Liver (tissue), 9 donors: ENCODE results near the gene MORN3. TPM values are rescaled to one million over a fixed set of nuclear protein-coding genes. Genes with fewer than 3 reads are reported as not detected.
"Not testable (repeated sequence)": the region's sequence is repeated elsewhere in the genome, so short reads cannot be mapped to it uniquely, and the experiment has no call there.

Experiments
- DNase-seq: peaks from one replicate; pipeline ENCODE4 v3.0.0-alpha.2; 2017; ENCODE audit warnings: low spot score
- H3K27ac ChIP-seq, 2 donors: one replicate each; pipeline ENCODE4 v1.7.0; 2013; ENCODE audit warnings: inconsistent platforms in 2 of 2, low read length in 2 of 2, control low read depth in 1 of 2, low read depth in 1 of 2, mild to moderate bottlenecking in 1 of 2
- H3K27me3 ChIP-seq, 4 donors: one replicate each; pipeline versions ENCODE4 v1.6.1 to v1.7.0; 2013; ENCODE audit warnings: low read length in 3 of 4, inconsistent platforms in 1 of 4, mild to moderate bottlenecking in 1 of 4, moderate library complexity in 1 of 4; ENCODE audit not compliant: control insufficient read depth in 4 of 4, insufficient read depth in 4 of 4
- H3K36me3 ChIP-seq, 4 donors: one replicate each; pipeline versions ENCODE4 v1.6.1 to v1.7.0; 2013; ENCODE audit warnings: low read length in 3 of 4, mild to moderate bottlenecking in 3 of 4, low read depth in 1 of 4, moderate library complexity in 1 of 4; ENCODE audit not compliant: control insufficient read depth in 4 of 4, insufficient read depth in 3 of 4
- H3K4me1 ChIP-seq, 4 donors: one replicate each; pipeline versions ENCODE4 v1.6.1 to v1.7.0; 2013; ENCODE audit warnings: low read length in 3 of 4, mild to moderate bottlenecking in 3 of 4, moderate library complexity in 1 of 4; ENCODE audit not compliant: control insufficient read depth in 4 of 4, insufficient read depth in 4 of 4
- H3K4me3 ChIP-seq, 3 donors: one replicate each; pipeline versions ENCODE4 v1.6.1 to v1.7.0; 2013; ENCODE audit warnings: low read length in 3 of 3, control low read depth in 1 of 3, low read depth in 1 of 3, mild to moderate bottlenecking in 1 of 3
- H3K9ac ChIP-seq, 2 donors: one replicate each; pipeline ENCODE4 v1.7.0; 2013; ENCODE audit warnings: low read length in 2 of 2, mild to moderate bottlenecking in 2 of 2, moderate library complexity in 2 of 2, control low read depth in 1 of 2, low read depth in 1 of 2
- H3K9me3 ChIP-seq, 4 donors: one replicate each; pipeline versions ENCODE4 v1.6.1 to v1.7.0; 2013; ENCODE audit warnings: low read length in 3 of 4; ENCODE audit not compliant: control insufficient read depth in 4 of 4
- CTCF ChIP-seq: fragments of 150-350 bp; IDR thresholded peaks from 2 replicates; pipeline ENCODE4 v1.5.1; 2017; ENCODE audit warnings: improper control_type of control experiment, low read depth, low read length; ENCODE audit not compliant: missing input control
- FOXA1 ChIP-seq: IDR thresholded peaks from 2 replicates; pipeline ENCODE4 v1.6.1; 2016; ENCODE audit warnings: antibody characterized with exemption
- FOXA2 ChIP-seq: IDR thresholded peaks from 2 replicates; pipeline ENCODE4 v1.6.1; 2016; ENCODE audit warnings: antibody characterized with exemption
- GABPA ChIP-seq, 2 donors: IDR thresholded peaks in 1 of 2; conservative IDR thresholded peaks in 1 of 2; 2 replicates each; pipeline ENCODE4 v1.6.1; 2016; ENCODE audit warnings: antibody characterized with exemption in 2 of 2, mild to moderate bottlenecking in 1 of 2, moderate library complexity in 1 of 2
- HNF4A ChIP-seq, 2 donors: conservative IDR thresholded peaks; 2 replicates each; pipeline ENCODE4 v1.6.1; 2016; ENCODE audit warnings: antibody characterized with exemption in 2 of 2, mild to moderate bottlenecking in 2 of 2
- HNF4G ChIP-seq: IDR thresholded peaks from 2 replicates; pipeline ENCODE4 v1.6.1; 2016; ENCODE audit warnings: antibody characterized with exemption
- JUND ChIP-seq, 2 donors: IDR thresholded peaks; 2 replicates each; pipeline ENCODE4 v1.6.1; 2016; ENCODE audit warnings: antibody characterized with exemption in 2 of 2
- MAX ChIP-seq: IDR thresholded peaks from 2 replicates; pipeline ENCODE4 v1.6.1; 2016; ENCODE audit warnings: antibody characterized with exemption
- NR2F2 ChIP-seq: IDR thresholded peaks from 2 replicates; pipeline ENCODE4 v1.6.1; 2016; ENCODE audit warnings: antibody characterized with exemption
- RXRA ChIP-seq, 2 donors: IDR thresholded peaks; 2 replicates each; pipeline ENCODE4 v1.6.1; 2017 to 2018; ENCODE audit warnings: antibody characterized with exemption in 2 of 2, mild to moderate bottlenecking in 1 of 2
- SP1 ChIP-seq: IDR thresholded peaks from 2 replicates; pipeline ENCODE4 v1.6.1; 2018; ENCODE audit warnings: antibody characterized with exemption, mild to moderate bottlenecking
- YY1 ChIP-seq: IDR thresholded peaks from 2 replicates; pipeline ENCODE4 v1.6.1; 2016; ENCODE audit warnings: antibody characterized with exemption, mild to moderate bottlenecking
- WGBS: extraction: QIAGEN DNeasy Blood & Tissue Kit; methylation state at CpG from one replicate; pipeline ENCODE4 v1.1.7; 2013; 5-methylcytosine and 5-hydroxymethylcytosine counted together
- polyA plus RNA-seq, 2 donors: library from polyadenylated mRNA; stranded (reverse) in 1 of 2; unstranded in 1 of 2; fragments of 200-250 nt in 1 of 2; fragments of >200 nt in 1 of 2; fragmentation: Nextera tagmentation in 1 of 2; extraction: Ambion mirVana in 1 of 2; gene quantifications; one replicate each; pipeline versions ENCODE4 v1.2.1 to v1.2.3, GENCODE V29; 2013 to 2015
- total RNA-seq, 2 donors: library from RNA; depleted of rRNA; stranded (reverse); fragments of >200 nt; gene quantifications; one replicate each; pipeline ENCODE4 v1.2.3, GENCODE V29; 2014
- TF ChIP-seq, protein P1 (sequence below): IDR thresholded peaks from 2 replicates; pipeline ENCODE4 v1.6.1; 2016; ENCODE audit warnings: antibody characterized with exemption, mild to moderate bottlenecking
- donor health status: healthy.
- donor health status: healthy.
- donor health status: healthy.
- donor health status: healthy.
- donor health status: healthy.

The MORN3 gene
- total and polyA plus RNA-seq, 4 donors, result 0.05 to 0.13 (median 0.07) TPM

DNA sequence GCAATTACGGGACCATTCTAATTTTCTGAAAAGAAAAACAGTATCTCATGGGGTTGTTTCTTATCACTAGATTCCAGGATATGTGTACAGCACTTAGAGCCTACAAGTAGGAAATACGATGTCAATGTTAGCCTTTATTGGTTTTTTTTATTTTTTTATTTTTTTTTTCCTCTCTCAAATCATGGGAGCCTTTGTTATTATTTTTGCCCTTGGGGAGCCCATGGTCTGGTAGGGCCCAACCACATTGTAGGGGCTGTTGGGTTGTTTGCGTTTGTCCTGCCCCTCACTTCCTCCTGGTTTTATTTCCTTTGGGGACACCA is 5.9 kb downstream of the MORN3 start (continued):
- TF ChIP-seq MAX (no peak), FOXA1 (no peak)

GRCh38 chr12:121661353-121662105 is 7.9 kb downstream of the MORN3 start:
- not testable (repeated sequence) for H3K4me1 ChIP-seq, H3K27me3 ChIP-seq, H3K9me3 ChIP-seq, DNase-seq, H3K36me3 ChIP-seq, H3K4me3 ChIP-seq, H3K9ac ChIP-seq, H3K27ac ChIP-seq
- 89% methylated on average over 11 of the region's 11 CpGs for WGBS

DNA sequence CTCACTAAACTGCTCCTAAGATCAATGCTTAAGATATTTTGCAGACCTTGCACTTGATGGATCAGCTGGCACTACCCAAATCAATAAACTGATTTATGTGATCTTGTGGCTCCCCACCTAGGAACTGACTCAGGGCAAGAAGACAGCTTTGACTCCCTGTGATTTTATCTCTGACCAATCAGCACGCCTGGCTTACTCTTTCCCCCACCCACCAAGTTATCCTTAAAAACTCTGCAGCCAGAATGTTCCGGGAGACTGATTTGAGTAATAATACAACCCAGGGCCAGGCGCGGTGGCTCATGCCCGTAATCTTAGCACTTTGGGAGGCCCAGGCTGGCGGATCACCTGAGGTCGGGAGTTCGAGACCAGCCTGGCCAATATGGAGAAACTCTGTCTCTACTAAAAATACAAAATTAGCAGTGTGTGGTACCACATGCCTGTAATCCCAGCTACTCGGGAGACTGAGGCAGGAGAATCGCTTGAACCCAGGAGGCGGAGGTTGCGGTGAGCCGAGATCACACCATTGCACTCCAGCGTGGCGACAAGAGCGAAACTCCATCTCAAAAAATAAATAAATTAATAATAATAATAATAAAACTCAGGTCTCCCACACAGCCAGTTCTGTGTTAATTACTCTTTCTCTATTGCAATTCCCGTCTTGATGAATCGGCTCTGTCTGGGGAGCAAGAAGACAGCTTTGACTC is 12.0 kb downstream of the MORN3 start:
- 93% methylated on average over 18 of the region's 18 CpGs for WGBS
- DNase-seq, result no peak
- Histone ChIP-seq H3K4me3 (no peak overlapping the region), H3K27ac (no peak overlapping the region), H3K9me3 (no peaks in the 10 kb centered on the region), H3K27me3 (no peaks in the 10 kb centered on the region), H3K9ac (no peak overlapping the region), H3K4me1 (no peaks in the 10 kb centered on the region), H3K36me3 (no peaks in the 10 kb centered on the region)
- TF ChIP-seq HNF4A (conservative IDR thresholded peaks at IDR 0.05) (no peak), HNF4G (no peak), FOXA2 (no peak)

DNA sequence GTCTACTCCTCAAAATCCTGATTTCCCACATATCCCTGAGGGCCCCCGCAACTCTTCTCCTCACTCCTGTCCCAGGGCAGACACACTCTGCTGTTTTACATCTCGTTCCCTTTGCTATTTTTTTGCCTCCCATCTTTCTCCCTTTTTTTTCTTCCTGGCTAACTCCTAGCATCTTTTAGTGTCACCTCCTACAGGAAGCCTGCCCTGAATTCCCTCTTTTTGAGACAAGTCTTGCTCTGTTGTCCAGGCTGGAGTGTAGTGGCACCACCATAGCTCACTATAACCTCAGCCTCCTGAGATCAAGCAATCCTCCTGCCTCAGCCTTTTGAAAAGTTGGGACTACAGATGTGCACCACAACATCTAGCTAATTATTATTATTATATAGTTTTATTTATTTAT is 13.3 kb downstream of the MORN3 start:
- no peak for DNase-seq
- WGBS, result 96% methylated on average over 2 of the region's 2 CpGs
- H3K36me3 ChIP-seq, result no peaks in the 10 kb centered on the region
- TF ChIP-seq, protein P1, sequence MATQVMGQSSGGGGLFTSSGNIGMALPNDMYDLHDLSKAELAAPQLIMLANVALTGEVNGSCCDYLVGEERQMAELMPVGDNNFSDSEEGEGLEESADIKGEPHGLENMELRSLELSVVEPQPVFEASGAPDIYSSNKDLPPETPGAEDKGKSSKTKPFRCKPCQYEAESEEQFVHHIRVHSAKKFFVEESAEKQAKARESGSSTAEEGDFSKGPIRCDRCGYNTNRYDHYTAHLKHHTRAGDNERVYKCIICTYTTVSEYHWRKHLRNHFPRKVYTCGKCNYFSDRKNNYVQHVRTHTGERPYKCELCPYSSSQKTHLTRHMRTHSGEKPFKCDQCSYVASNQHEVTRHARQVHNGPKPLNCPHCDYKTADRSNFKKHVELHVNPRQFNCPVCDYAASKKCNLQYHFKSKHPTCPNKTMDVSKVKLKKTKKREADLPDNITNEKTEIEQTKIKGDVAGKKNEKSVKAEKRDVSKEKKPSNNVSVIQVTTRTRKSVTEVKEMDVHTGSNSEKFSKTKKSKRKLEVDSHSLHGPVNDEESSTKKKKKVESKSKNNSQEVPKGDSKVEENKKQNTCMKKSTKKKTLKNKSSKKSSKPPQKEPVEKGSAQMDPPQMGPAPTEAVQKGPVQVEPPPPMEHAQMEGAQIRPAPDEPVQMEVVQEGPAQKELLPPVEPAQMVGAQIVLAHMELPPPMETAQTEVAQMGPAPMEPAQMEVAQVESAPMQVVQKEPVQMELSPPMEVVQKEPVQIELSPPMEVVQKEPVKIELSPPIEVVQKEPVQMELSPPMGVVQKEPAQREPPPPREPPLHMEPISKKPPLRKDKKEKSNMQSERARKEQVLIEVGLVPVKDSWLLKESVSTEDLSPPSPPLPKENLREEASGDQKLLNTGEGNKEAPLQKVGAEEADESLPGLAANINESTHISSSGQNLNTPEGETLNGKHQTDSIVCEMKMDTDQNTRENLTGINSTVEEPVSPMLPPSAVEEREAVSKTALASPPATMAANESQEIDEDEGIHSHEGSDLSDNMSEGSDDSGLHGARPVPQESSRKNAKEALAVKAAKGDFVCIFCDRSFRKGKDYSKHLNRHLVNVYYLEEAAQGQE, result no peak
- no peak for TF ChIP-seq SP1
- no peak for TF ChIP-seq NR2F2
- no peak for TF ChIP-seq FOXA1
- TF ChIP-seq YY1, result no peak
- TF ChIP-seq RXRA (IDR thresholded peaks at IDR 0.05), result no peak
- no peak for TF ChIP-seq GABPA (IDR thresholded peaks at IDR 0.05 in 1 of 2, conservative IDR thresholded peaks at IDR 0.05 in 1 of 2)
- no peak for TF ChIP-seq CTCF
- TF ChIP-seq JUND (IDR thresholded peaks at IDR 0.05), result no peak
- no peaks in the 10 kb centered on the region for H3K9me3 ChIP-seq
- H3K4me1 ChIP-seq, result no peaks in the 10 kb centered on the region
- no peak overlapping the region for H3K9ac ChIP-seq
- H3K27me3 ChIP-seq, result no peaks in the 10 kb centered on the region
- H3K27ac ChIP-seq, result no peak overlapping the region
- H3K4me3 ChIP-seq, result no peak overlapping the region
